ENCODE results near the gene POLDIP3.
A peak's percentile ranks its signal among the peaks of the same experiment; 100 is the strongest.
"Not testable (repeated sequence)": the region's sequence is repeated elsewhere in the genome, so short reads cannot be mapped to it uniquely, and the experiment has no call there.

POLDIP3 gene

GRCh38 chr22:42620084-42620483 is 5.4 kb upstream of the POLDIP3 start:
- DNase-seq (ENCODE audit: low read depth in 1 of 2, low spot score in 1 of 2) = no peak

GRCh38 chr22:42619261-42620063 is 4.8 kb upstream of the POLDIP3 start:
- DNase-seq (ENCODE audit: low read depth in 1 of 2, low spot score in 1 of 2) = no peak

- DNase-seq (ENCODE audit: low read depth in 1 of 2, low spot score in 1 of 2) = no peak
Observed at GRCh38 chr22:42617155-42617983, 2.7 kb upstream of the POLDIP3 start.

DNA sequence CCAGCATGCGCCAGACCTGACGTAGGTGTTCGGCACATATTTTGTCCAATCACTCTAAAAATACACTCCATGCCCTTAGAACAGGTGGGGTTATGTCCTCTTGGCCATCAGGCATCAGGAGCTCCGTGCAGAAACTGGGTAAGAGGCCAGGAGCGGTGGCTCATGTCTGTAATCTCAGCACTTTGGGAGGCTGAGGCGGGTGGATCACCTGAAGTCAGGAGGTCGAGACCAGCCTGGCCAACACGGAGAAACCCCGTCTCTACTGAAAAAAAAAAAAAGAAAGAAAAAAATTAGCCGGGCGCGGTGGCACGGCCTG is 1.1 kb upstream of the POLDIP3 start:
- not testable (repeated sequence) for DNase-seq (ENCODE audit: low read depth in 1 of 2, low spot score in 1 of 2)

DNA sequence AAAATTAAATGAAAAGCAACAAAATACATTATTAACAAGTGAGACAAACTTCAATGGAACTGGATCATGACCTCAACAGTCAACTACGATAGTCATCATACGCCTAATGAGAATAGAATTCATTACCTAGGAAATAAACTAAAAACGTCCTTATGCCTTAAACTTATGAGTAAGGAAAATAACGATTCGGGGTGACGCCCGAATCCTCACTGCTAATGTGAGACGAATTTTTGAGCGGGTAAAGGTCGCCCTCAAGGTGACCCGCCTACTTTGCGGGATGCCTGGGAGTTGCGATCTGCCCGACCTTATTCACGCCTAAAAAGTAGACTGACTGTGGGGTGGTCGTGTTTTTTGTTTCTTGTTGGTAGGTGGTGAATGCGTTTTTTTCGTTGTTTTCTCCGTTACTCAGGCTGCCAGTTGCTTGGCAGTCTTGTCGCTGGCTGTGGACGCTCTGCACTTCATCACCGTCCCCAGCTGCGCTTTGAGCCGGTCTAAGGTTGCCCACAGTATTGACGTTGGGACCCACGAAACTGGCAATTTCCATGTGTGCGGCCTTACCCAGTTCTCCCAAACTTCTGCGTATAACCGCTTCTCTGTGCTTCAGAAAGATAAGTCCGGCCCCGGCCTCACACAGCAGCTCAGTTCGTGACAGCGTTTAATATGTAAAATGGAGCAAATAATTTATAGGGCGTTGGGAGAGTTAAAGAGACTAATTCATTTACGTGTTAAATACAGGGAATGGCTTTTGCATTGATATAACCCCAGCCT is 593 bp upstream of the POLDIP3 start:
- peak; percentile 72 to 94 for DNase-seq (ENCODE audit: low read depth in 1 of 2, low spot score in 1 of 2)

GRCh38 chr22:42613872-42614301 is 796 bp downstream of the POLDIP3 start:
- no peak for DNase-seq (ENCODE audit: low read depth in 1 of 2, low spot score in 1 of 2)

DNA sequence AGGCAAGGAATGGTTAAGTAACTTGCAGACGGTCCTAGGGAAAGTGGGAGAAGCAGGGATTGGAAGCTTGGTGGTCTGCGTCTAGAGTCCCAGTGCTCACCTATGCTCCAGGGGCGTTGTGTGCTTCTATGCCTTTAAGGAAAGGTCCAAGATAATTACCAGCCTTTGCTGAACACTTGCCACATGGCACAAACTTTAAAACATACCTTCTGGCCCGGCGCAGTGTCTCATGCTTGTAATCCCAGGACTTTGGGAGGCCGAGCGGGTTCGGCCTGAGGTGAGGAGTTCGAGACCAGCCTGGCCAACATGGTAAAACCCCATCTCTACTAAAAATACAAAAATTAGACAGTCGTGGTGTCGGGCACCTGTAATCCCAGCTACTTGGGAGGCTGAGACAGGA is 2.3 kb downstream of the POLDIP3 start:
- no peak for DNase-seq (ENCODE audit: low read depth in 1 of 2, low spot score in 1 of 2)

GRCh38 chr22:42611051-42611450 is 3.6 kb downstream of the POLDIP3 start:
- DNase-seq (ENCODE audit: low read depth in 1 of 2, low spot score in 1 of 2) = no peak

DNA sequence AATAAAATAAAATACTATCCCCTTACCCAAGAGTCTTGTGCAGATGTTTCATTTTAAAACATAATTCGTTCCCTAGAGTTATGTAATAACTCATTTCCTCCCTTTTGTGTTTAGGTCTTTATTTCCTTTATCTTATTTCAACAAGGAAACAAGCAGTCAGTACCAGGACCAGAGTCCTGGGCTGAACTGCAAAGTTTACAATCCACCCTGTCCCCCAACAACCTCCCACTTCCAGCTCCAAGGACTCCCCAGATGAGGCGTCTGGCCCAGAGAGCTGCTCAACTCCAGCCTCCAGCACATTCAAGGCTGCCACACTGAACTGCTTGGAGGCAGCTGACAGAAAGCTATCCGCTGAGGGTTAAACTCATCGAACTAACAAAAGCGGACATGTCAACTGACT is 4.5 kb downstream of the POLDIP3 start:
- DNase-seq (ENCODE audit: low read depth in 1 of 2, low spot score in 1 of 2) = no peak

DNA sequence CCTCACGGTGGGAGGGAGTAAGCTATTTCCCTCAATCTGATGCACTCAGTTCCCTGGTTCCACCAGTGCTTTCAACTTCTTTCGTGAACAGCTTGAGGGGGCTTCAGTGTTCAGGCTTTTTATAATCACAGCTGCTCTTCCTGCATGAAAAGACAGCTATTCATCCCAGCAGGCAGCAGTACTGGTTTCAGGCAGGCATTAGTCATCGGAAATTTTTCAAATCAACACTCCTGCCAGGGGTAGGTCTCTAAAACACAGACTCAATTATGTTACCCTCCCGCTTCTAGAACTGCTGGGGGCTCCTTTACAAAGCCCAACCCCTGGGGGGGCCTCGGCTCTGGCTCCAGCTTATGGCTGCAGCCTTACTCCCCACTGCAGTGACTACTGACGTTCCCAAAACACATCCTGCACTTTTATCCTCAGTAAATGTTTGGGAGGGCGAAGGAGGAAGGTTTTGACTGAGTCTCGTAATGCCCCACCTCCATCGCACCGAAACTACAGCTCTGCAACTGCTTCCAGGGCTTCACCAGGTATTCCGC is 5.8 kb downstream of the POLDIP3 start:
- no peak for DNase-seq (ENCODE audit: low read depth in 1 of 2, low spot score in 1 of 2)

GRCh38 chr22:42608136-42608822 is 6.4 kb downstream of the POLDIP3 start:
- no peak for DNase-seq (ENCODE audit: low read depth in 1 of 2, low spot score in 1 of 2)

- not testable (repeated sequence) for DNase-seq (ENCODE audit: low read depth in 1 of 2, low spot score in 1 of 2)
Observed at GRCh38 chr22:42607641-42608040, 7.0 kb downstream of the POLDIP3 start.

GRCh38 chr22:42604403-42604802 is 10.3 kb downstream of the POLDIP3 start:
- DNase-seq (ENCODE audit: low read depth in 1 of 2, low spot score in 1 of 2) = no peak

DNA sequence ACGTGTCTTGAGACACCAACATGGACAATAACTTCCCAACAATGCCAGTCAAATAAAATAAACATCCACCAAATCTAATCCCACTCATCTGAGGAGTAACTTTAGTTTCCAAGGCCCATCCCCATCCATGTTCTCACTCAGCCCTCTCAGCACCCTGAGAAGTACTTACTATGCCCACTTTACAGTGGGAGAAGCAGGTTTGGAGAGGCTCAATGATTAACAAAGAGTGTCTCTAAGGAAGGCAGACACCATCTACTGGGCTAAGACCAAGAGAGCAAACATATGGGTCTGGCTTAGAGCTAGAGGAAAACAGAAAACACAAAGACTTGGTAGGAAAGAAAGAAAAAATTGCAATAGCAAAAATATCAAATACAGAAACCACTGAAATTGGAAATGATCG is 11.3 kb downstream of the POLDIP3 start:
- no peak for DNase-seq (ENCODE audit: low read depth in 1 of 2, low spot score in 1 of 2)

GRCh38 chr22:42602470-42602869 is 12.2 kb downstream of the POLDIP3 start:
- no peak for DNase-seq (ENCODE audit: low read depth in 1 of 2, low spot score in 1 of 2)

GRCh38 chr22:42601879-42602465 is 12.7 kb downstream of the POLDIP3 start:
- DNase-seq (ENCODE audit: low read depth in 1 of 2, low spot score in 1 of 2) = no peak

DNA sequence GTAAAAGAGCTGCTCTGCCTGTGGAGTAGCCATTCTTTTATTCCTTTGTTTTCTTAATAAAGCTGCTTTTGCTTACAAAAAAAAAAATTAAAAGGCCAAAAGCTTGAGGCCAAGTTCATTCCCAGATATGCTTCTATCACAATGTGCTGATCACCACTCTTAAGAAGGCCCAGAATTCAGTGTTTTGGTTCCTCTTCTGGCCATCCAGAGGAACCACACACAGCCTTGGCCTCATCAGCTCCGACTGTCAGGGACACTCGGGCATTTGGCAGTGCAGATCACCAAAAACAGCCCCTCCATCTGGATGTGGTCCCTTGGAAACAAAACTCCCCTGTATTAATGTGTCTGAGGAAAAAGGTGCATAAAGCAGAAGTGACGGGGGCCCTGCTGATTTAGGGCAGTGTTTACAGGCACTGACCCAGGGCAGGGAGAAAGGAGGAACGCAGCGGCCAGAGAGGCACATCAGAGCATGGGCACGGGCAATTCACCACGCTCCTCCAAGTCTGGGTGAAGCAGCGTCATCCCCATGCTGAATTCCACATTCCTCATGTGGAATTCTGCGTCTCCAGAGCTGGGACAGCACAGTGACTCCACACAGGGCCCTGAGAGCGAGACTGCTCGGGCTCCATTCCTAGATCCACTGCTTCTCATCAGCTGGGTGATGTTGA is 17.7 kb downstream of the POLDIP3 start:
- DNase-seq (ENCODE audit: low read depth in 1 of 2, low spot score in 1 of 2) = no peak

- no peak for DNase-seq (ENCODE audit: low read depth in 1 of 2, low spot score in 1 of 2)
Observed at GRCh38 chr22:42596336-42596735, 18.3 kb downstream of the POLDIP3 start.

DNA sequence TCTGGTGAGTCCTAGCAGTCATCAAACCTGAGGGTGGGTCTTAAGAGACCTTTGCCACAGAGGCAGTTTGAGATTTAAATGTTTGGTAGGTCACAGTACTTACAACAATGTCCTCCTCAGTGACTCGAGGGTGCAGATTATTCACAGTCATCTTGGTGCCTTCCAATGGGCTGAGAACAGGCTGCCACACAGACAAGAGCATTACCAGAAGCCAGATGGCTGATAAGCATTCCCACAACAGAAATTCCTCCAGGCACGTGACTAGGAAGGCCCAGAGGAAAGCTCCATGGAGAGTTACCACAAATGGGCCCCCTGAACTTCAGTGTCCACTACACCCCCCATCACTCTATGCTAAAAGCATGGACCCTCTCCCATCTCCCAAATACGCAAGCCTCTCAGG is 19.2 kb downstream of the POLDIP3 start:
- no peak for DNase-seq (ENCODE audit: low read depth in 1 of 2, low spot score in 1 of 2)

DNA sequence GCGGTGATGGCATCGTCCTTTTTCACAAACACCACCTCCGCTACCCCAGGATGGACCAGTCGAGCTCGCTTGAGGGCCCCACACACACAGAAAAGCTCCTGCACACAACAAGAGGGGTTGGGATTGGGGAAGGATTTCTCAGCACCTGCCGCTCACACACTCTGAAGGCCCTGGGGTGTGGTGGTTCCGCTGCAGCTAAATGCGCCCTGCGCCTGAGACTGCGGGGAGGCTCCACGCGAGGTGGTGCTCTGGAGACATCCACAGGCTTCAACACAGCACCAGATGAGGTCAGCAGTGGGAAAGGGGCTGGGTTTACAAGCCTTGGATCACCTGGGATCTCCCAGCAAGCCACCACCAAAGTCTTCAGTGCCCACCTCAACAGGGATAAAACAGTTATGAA is 22.7 kb downstream of the POLDIP3 start:
- DNase-seq (ENCODE audit: low read depth in 1 of 2, low spot score in 1 of 2) = no peak
